ENCODE data around the gene MSTO1.
"Not testable (repeated sequence)": the region's sequence is repeated elsewhere in the genome, so short reads cannot be mapped to it uniquely, and the experiment has no call there.

MSTO1 gene

GRCh38 chr1:155622191-155622590 lies 12.2 kb downstream of the MSTO1 start:
- DNase-seq: no peak

GRCh38 chr1:155623357-155623756 lies 13.3 kb downstream of the MSTO1 start:
- no peak for DNase-seq

DNA sequence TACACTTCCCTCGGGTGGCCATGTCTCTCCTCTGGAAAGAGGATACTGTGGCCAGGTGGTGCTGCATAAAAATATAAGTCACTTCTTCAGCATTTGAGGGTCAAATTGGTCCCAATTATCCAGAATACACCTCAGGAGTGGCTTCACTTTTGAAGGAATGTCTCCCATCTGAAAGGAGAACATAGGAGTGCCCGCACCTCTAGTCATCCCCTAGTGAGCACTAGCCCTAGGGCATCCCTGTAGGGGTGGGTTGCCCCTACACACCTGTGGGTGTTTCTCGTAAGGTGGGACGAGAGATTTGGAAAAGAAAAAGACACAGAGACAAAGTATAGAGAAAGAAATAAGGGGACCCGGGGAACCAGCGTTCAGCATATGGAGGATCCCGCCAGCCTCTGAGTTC lies 16.4 kb downstream of the MSTO1 start:
- DNase-seq: not testable (repeated sequence)

- no peak for DNase-seq
Observed at GRCh38 chr1:155636397-155637153, 26.6 kb downstream of the MSTO1 start.

- DNase-seq: no peak
Observed at GRCh38 chr1:155640367-155640766, 30.3 kb downstream of the MSTO1 start.

DNA sequence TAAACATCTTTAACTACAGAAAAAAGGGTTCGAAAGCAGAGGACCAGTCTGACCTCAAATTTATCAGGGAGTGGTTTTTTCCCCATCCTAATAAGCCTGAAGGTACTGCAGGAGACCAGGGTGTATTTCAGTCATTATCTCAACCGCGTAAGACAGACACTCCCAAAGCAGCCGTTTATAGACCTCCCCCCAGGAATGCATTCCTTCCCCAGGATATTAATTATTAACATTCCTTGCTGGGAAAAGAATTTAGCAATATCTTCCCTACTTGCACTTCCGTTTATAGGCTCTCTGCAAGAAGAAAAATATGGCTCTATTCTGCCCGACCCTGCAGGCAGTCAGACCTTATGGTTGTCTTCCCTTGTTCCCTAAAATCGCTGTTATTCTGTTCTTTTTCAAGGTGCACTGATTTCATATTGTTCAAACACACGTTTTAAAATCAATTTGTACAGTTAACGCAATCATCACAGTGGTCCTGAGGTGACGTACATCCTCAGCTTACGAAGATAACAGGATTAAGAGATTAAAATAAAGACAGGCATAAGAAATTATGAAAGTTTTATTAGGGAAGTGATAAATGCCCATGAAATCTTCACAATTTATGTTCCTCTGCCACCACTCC lies 32.7 kb downstream of the MSTO1 start:
- not testable (repeated sequence) for DNase-seq

GRCh38 chr1:155643230-155643629 lies 33.2 kb downstream of the MSTO1 start:
- no peak for DNase-seq

DNA sequence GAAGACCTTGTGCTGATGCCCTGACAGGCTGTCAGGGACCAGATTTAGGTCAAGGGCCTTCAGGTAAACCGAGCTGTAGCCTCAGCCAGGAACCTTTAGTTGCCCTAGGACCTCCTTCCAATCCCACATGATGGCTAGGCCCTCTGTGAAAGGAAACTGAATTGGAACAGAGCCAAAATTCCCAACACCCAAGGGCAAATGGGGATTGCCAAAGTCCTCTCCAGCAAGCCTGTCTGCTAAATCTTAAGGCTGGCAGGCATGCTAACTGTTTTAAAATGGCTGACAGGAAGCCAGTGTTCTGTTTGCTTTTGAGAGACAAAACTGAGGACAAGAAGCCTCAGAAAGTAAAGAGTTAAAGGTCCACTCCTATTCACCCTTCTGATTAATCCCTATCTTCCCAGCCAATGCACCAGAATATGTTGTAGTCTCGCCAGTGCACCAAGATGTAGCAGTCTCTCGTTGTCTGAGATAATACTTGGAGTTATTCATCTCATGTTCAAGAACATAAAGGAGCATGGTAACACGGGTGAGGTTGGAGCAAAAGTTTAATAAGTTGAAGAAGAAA lies 35.1 kb downstream of the MSTO1 start:
- no peak for DNase-seq

GRCh38 chr1:155645648-155646047 lies 35.6 kb downstream of the MSTO1 start:
- no peak for DNase-seq

DNA sequence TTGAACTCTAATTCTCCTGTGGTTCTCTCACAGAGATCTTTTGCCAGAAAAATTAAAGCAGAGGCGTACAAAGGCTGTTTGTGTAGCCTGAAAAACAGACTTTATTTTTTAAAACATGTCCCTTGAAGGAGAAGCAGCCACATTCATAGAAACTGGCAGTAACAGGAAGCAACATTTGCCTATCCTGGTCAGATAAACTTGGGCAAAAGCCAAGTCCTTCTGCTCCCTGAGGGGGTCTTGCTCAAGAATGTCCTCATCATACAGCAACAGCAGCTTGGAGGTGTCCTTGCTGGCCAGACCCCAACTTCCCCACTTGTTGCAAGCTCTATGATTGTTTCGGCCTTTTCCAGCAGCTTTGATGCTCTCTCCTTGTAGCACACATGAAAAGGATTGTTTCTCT lies 36.3 kb downstream of the MSTO1 start:
- DNase-seq: no peak

- DNase-seq: no peak
Observed at GRCh38 chr1:155648207-155649147, 38.5 kb downstream of the MSTO1 start.

GRCh38 chr1:155649676-155650075 lies 39.7 kb downstream of the MSTO1 start:
- DNase-seq: no peak

- DNase-seq: no peak
Observed at GRCh38 chr1:155650231-155650757, 40.3 kb downstream of the MSTO1 start.

DNA sequence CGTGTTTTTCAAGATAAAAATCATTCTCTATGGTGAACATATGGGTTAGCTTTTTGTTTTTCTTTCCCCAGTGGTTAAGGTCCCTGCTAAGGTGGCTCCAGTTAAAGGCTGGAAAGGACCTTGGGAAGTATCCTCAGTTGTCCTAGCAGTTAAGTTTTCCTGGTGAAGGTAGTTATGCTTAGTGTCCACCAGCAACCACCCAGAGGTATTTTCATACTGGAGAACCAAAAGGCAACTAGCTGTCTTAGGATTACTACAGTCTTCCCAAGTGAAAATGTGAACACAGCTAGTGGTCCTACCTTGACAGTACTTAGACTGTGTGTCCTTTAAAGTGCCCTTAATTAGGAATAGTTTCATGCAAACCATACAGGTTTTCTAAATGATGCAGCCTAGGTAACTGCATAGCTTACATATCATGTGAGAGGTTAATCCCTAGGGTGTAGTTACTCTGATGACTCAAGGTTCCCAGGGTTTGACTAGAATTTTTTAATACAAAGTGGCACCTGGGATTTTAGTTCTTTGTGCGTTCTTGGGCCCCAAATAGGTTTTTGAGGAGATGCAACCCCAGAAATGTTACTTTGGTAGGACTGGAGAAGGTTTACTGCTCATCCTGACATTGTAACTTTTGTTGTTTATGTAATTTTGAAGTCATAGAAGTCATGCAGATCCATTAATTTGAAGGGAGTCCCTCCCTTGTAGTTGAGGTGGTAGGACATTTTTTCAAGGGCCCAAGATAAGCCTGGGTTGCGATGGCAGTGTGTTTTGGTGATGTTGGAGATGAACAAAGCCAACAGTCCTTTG lies 42.0 kb downstream of the MSTO1 start:
- no peak for DNase-seq

- no peak for DNase-seq
Observed at GRCh38 chr1:155652951-155653350, 42.9 kb downstream of the MSTO1 start.

DNA sequence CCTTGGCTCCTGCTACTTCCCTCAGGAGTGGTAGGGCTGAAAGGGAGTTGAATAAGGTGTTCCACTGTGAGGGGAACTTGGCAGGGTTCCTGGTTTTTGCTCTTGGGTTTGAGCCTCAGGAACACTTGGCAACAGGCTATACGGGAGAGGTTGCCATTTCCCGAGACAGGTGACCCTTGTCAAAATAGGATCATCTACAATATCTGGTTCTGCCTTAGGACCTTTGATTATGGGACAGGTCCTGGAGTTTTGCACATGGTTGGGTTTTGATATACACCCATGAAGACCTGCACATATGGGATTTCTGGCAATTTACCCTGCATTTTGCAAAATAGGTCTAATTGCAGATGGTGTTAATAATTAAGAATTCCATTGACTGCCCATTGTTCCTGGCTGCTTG lies 47.4 kb downstream of the MSTO1 start:
- no peak for DNase-seq

- DNase-seq: not testable (repeated sequence)
Observed at GRCh38 chr1:155661239-155661638, 51.2 kb downstream of the MSTO1 start.

All from activated CD8-positive, alpha-beta memory T cell treated with anti-CD3 and anti-CD28 coated beads, Interleukin-2, amount 50 U/mL, for 4 hours (primary cell).